RWPE2 (cell line): Measurements from ENCODE around the gene CTBP1.

ENCODE experiments used
- ATAC-seq: fragments of 200-7000 bp; cut with Tn5 transposase; 3 replicates; pipeline ENCODE4 v1.9.1; 2021; ENCODE audit warnings: low read depth
- DNase-seq: peaks from one replicate; pipeline ENCODE4 v3.0.0-alpha.2; 2020; ENCODE audit warnings: low spot score
- H3K27ac ChIP-seq: fragments of 450-650 bp; 2 replicates; pipeline ENCODE4 v1.5.1; 2017; ENCODE audit warnings: mild to moderate bottlenecking; ENCODE audit not compliant: poor library complexity, severe bottlenecking
- H3K27me3 ChIP-seq: fragments of 250-450 bp; sonication (Bioruptor Pico); 2 replicates; pipeline ENCODE4 v1.5.1; 2021; ENCODE audit warnings: mild to moderate bottlenecking, moderate library complexity; ENCODE audit not compliant: insufficient read depth, poor library complexity, severe bottlenecking
- H3K36me3 ChIP-seq: fragments of 250-450 bp; sonication (Bioruptor Pico); 2 replicates; pipeline ENCODE4 v1.5.1; 2020; ENCODE audit warnings: low read depth, mild to moderate bottlenecking, moderate library complexity
- H3K4me1 ChIP-seq: fragments of 250-450 bp; sonication (Bioruptor Pico); 2 replicates; pipeline ENCODE4 v1.5.1; 2021; ENCODE audit warnings: mild to moderate bottlenecking, moderate library complexity; ENCODE audit not compliant: insufficient read depth, poor library complexity, severe bottlenecking
- H3K4me3 ChIP-seq: fragments of 250-450 bp; sonication (Bioruptor Pico); 2 replicates; pipeline ENCODE4 v1.5.1; 2021; ENCODE audit warnings: mild to moderate bottlenecking, moderate library complexity; ENCODE audit not compliant: severe bottlenecking
- H3K9me3 ChIP-seq: fragments of 250-450 bp; sonication (Bioruptor Pico); 2 replicates; pipeline ENCODE4 v1.5.1; 2021; ENCODE audit warnings: mild to moderate bottlenecking, moderate library complexity; ENCODE audit not compliant: severe bottlenecking
- TF ChIP-seq, protein P1 (sequence below): fragments of 450-650 bp; IDR thresholded peaks from one replicate; pipeline ENCODE4 v1.5.1; 2017; ENCODE audit warnings: mild to moderate bottlenecking, moderate library complexity; ENCODE audit not compliant: poor library complexity, severe bottlenecking

CTBP1 gene

DNA sequence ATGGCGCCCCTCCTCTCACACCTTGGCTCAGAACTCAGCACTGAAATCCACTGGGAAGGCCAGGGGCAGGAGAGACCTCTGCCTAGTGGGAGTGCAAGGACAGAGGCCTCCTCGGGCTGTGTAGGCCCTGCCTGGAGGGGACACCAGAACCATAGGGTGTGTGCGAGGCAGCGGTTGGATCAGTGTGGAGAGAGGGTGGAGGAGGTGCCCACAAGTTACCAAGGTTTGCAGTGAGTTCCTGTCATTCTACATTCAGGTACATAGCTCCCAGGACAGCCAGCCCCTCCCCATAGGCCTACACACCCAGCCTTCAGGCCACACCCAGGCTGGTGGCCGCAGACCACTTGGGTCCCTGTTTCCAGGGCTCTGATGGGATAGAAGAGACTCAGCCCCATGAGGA, 57.3 kb downstream of the CTBP1 start:
- Histone ChIP-seq H3K4me3 (no peak overlapping the region), H3K9me3 (no peaks in the 10 kb centered on the region), H3K27me3 (no peaks in the 10 kb centered on the region), H3K4me1 (peaks cover 14% of the 10 kb centered on the region), H3K27ac (peak overlapping the region; percentile 57), H3K36me3 (no peaks in the 10 kb centered on the region)
- ATAC-seq (no peak; the same call in 2 of the 3 replicates), DNase-seq (no peak)
- TF ChIP-seq, protein P1, sequence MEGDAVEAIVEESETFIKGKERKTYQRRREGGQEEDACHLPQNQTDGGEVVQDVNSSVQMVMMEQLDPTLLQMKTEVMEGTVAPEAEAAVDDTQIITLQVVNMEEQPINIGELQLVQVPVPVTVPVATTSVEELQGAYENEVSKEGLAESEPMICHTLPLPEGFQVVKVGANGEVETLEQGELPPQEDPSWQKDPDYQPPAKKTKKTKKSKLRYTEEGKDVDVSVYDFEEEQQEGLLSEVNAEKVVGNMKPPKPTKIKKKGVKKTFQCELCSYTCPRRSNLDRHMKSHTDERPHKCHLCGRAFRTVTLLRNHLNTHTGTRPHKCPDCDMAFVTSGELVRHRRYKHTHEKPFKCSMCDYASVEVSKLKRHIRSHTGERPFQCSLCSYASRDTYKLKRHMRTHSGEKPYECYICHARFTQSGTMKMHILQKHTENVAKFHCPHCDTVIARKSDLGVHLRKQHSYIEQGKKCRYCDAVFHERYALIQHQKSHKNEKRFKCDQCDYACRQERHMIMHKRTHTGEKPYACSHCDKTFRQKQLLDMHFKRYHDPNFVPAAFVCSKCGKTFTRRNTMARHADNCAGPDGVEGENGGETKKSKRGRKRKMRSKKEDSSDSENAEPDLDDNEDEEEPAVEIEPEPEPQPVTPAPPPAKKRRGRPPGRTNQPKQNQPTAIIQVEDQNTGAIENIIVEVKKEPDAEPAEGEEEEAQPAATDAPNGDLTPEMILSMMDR, result no peak

DNA sequence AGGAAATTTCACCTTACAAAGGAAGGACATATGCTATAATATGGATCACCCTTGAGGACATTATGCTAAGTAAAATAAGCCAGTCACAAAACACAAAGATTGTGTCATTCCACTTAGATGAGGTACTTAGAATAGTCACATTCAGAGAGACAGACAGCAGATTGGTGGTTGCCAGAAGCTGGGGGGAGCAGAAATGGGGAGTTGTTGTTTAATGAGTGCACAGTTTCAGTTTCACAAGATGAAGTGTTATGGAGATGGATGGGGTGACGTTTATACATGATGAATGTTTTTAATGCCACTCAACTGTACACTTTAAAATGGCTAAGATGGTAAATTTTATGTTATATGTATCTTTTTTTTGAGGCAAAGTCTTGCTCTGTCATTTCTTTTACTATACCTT, 61.7 kb downstream of the CTBP1 start:
- Histone ChIP-seq H3K27me3 (no peaks in the 10 kb centered on the region), H3K4me1 (peaks cover 7% of the 10 kb centered on the region), H3K9me3 (no peaks in the 10 kb centered on the region), H3K27ac (no peak overlapping the region), H3K36me3 (no peaks in the 10 kb centered on the region), H3K4me3 (no peak overlapping the region)
- TF ChIP-seq, protein P1, result no peak
- DNase-seq, result no peak
- ATAC-seq, result no peak

DNA sequence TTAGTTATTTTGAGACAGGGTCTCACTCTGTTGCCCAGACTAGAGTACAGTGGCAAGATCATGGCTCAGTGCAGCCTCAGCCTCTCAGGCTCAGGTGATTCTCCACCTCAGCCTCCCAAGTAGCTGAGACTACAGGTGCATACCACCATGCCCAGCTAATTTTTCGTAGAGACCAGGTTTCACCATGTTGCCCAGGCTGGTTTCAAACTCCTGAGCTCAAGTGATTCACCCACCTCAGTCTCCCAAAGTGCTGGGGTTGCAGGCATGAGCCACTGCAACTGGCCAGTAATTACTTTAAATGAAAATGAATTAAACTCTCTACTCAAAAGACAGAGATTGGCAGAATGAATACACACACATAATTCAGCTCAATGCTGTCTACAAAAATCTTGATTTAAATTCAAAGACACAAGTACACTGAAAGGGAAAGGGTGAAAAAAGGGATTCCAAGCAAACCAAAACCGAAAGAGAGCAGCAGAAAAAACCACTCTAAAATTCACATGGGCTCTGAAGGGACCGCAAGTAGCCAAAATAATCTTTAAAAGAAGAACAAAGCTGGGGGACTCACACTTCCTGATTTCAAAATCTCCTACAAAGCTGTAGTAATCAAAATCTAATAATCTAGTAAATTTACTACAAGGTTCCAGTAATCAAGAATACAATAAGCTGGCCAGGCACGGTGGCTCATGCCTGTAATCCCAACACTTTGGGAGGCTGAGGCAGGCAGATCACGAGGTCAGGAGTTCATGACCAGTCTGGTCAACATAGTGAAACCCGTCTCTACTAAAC, 64.8 kb downstream of the CTBP1 start:
- no peak overlapping the region for H3K4me3 ChIP-seq
- no peak overlapping the region for H3K27ac ChIP-seq
- DNase-seq (no peak), ATAC-seq (no peak)
- H3K36me3 ChIP-seq, result no peaks in the 10 kb centered on the region
- no peaks in the 10 kb centered on the region for H3K4me1 ChIP-seq
- no peaks in the 10 kb centered on the region for H3K27me3 ChIP-seq
- TF ChIP-seq, protein P1, result no peak
- peaks cover 3% of the 10 kb centered on the region for H3K9me3 ChIP-seq

DNA sequence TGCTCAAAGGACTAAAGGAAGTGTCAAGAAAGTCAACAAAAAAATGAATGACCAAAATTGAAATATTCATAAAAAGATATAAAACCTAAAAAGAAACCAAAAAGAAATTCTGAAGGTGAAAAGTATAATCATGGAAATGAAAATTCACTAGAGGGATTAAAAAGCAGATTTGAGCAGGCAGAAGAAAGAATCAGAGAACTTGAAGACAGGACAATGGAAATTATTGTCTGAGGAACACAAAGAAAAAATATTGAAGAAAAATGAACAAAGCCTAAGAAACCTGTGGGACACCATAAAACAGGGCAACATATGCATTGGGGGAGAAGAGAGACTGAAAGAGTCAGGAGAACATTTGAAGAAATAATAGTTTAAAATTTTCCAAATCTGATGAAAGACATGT, 66.6 kb downstream of the CTBP1 start:
- Histone ChIP-seq H3K27me3 (no peaks in the 10 kb centered on the region), H3K4me1 (no peaks in the 10 kb centered on the region), H3K9me3 (peaks cover 3% of the 10 kb centered on the region), H3K4me3 (no peak overlapping the region), H3K27ac (no peak overlapping the region), H3K36me3 (no peaks in the 10 kb centered on the region)
- TF ChIP-seq, protein P1, result no peak
- ATAC-seq (no peak), DNase-seq (no peak)

DNA sequence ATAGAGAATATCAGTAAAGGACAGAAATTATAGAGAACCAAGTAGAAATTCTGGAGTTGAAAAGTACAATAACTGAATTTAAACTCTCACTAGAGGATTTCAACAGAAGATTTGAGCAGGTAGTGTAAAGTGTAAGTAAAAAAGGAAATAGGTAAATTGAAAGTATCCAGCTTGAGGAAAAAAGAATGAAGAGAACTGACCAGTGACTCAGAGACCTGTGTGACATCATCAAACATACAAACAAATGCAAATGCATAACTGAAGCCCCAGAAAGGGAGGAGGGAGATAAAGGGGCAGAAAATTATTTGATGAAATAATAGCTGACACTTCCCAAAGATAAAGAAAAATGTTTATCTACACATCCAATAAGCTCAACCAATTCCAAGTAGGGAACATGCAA, 68.3 kb downstream of the CTBP1 start:
- H3K4me3 ChIP-seq, result no peak overlapping the region
- peaks cover 3% of the 10 kb centered on the region for H3K9me3 ChIP-seq
- no peaks in the 10 kb centered on the region for H3K36me3 ChIP-seq
- TF ChIP-seq, protein P1, result no peak
- H3K27me3 ChIP-seq, result no peaks in the 10 kb centered on the region
- no peak for DNase-seq
- ATAC-seq, result no peak
- no peaks in the 10 kb centered on the region for H3K4me1 ChIP-seq
- no peak overlapping the region for H3K27ac ChIP-seq
